ENCODE results near the gene RTN4RL1.

RTN4RL1 gene

DNA sequence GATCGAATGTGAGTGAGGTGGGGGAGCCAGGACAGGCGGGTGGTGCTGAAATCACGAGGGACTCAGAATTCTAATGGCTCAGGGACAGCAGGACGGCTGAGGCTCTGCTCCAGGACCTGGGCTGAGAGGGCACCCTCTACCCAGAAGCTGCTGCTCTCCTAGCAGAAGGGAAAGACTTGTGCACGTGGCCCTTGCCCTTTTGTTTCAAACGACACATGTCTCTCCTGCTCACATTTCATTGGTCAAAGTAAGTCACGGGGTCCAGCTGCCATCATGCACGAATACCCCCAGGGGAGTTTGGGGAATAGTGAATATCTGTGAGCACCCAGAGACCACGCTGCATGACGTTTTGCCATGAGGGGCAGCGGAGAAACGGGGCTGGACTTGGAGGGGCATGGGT lies 73.2 kb downstream of the RTN4RL1 start:
- no peak for DNase-seq (ENCODE audit: low read depth in 1 of 2, low spot score in 1 of 2)

DNA sequence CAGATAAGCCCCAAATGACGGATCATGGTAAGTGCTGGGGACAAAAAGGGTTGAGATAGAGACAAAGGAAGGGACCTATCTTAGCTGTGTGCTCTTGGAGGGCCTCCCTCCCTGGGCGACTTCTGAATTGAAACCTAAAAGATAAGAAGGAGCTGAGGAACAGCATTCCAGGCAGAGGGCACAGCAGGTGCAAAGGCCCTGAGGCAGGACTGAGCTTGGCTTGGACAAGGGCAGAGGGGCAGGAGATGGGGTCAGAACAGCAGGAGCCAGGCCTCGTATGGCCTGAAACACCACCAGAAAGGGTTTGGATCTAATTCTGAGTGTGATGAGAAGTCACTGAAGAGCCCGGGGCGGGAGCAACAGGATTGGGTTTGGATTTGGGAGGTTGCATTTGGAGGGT lies 75.4 kb downstream of the RTN4RL1 start:
- no peak for DNase-seq (ENCODE audit: low read depth in 1 of 2, low spot score in 1 of 2)

DNA sequence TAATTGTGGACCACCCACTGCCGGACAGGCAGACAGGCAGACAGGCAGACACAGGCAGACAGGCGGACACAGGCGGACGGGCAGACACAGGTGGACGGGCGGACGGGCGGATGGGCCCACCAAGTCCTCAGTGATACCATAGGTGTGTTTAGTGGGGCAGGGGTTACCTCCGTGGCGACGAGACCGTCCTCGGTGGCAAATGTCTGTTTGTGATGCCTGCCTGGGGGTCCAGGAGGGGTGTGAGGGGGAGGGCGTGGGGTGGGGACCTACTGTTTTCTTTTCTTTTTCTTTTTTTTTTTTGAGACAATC lies 76.7 kb downstream of the RTN4RL1 start:
- DNase-seq (ENCODE audit: low read depth in 1 of 2, low spot score in 1 of 2), result no peak

DNA sequence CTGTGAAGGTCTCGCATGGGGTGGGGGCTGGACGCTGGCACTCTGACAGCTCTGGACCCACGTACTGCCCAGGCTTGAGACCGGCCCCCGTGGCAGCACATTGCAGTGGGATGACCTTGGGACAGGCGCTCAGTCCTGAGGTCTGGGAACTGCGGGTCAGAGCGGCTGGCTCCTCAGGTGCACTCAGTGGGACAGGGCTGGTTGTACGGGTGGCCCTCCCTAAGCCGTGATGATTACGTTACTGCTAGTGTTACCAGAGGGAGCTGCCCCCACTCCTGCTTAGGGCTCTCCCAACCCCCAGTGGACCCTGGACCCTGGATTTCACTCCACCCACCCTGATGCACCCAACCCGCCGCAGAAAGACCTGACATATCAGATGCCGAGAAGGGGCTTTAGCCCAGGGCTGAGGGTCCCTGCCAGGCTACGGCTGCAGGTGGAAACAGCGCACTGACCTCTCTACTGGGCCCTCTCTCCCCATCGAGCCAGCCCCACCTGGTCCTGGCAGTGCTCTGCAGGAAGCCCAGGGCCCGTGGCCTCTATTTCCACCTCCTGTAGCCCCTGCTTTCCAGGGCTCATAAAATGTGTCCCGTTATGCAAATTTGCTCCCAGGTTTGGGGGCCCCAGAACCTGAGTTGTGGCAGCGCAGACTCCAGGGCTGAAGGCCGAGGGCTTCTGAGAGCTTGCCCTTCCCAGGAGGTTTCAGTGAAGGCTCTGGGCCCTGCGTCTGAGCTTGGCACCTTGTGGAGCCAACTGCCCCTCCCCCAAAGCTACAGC lies 77.2 kb downstream of the RTN4RL1 start:
- no peak for DNase-seq (ENCODE audit: low read depth in 1 of 2, low spot score in 1 of 2)

DNA sequence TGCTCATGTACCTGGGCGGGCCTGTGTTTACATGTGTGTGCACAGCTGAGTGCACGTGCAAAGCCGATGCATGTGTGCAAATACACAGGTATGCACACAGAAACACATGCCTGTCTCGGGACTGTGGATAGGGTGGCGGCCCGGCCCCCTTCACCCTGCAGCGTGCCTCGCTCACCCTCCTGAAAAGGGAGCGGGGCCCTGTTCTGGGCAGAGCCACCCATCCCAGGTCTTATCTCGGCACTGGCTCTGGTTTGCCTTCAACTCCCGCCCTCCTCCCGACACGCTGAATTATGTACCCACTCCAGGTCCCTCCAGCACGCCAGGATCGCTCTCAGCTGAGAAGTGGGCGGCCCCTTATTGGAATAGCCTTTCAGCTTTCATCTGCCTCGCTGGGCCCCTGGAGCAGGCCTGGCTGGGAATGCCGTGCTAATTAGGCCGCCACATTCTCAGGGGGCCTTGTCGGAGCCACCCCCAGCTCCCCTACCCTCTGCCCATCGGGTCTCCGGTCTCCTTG lies 77.8 kb downstream of the RTN4RL1 start:
- no peak for DNase-seq (ENCODE audit: low read depth in 1 of 2, low spot score in 1 of 2)

DNA sequence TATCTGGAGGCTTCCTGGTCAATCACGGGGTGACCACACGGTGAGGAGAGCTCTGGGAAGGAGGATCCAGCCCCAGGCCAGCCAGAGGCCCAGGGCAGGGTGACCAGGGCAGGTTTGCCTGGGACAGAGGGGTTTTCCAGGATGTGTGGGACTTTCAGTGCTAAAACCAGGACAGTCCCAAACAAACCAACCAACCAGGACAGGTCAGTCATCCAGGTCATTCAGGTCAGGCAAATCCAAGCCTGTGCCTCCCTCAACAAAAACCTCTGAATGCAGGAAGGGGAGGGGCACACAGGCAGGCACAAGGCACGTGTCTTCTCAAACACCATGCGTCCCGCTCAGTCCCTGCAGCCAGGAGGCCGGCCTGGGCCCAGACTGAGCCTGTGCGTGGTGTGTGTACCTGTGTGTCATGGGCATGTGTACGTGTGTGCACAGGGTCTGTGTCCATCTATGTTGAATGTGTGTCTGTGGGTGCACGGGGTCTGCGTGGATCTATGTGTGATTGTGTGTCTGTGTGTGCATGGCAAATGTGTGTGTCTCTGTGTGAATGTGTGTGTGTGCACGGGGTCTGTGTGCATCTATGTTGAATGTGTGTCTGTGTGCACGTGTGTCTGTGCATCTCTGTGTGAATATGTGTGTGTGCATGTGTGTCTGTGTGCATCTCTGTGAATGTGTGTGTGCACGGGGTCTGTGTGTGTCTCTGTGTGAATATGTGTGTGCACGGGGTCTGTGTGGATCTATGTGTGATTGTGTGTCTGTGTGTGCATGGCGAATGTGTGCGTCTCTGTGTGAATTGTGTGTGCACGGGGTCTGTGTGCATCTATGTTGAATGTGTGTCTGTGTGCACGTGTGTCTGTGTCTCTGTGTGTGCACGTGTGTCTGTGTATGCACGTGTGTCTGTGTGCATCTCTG lies 78.9 kb downstream of the RTN4RL1 start:
- no peak for DNase-seq (ENCODE audit: low read depth in 1 of 2, low spot score in 1 of 2)

DNA sequence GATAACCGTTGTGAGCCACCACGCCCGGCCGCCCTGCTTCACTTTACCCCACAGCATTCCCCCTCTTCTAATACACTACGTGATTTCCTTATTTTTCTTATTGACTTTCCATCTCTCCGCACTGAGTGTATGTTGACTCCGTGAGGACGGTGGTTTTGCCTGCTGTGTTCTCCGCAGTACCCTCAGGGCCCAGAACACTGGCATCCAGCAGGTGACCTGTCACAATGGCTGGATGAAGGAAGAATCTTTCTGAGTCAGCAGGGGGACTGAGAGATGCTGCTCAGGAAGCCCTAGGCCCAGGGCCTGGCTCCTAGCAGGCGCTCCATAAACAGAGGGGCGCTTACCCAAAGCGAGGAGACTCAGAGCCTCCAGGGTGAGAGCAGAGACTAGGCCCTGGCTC lies 79.5 kb downstream of the RTN4RL1 start:
- DNase-seq (ENCODE audit: low read depth in 1 of 2, low spot score in 1 of 2), result no peak

DNA sequence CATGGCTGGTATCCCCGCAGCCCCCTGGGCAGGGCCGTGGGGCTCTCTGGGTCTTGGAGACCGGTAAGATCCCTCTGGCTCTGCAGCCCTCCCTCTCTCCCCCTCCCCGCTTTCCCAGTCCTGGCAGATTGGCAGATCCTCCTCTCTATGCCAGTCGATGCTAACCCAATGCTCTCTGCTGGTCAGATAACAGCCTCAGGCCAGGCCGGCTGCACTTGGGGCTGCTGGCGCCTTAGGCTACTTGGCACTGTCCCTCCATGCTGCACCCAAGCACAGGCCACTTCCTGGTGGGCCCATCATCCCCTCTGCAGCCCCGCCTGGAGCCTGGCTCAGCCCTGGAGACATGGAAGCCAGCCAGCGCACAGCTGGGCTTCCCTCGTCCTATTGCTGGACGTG lies 81.7 kb downstream of the RTN4RL1 start:
- no peak for DNase-seq (ENCODE audit: low read depth in 1 of 2, low spot score in 1 of 2)

DNA sequence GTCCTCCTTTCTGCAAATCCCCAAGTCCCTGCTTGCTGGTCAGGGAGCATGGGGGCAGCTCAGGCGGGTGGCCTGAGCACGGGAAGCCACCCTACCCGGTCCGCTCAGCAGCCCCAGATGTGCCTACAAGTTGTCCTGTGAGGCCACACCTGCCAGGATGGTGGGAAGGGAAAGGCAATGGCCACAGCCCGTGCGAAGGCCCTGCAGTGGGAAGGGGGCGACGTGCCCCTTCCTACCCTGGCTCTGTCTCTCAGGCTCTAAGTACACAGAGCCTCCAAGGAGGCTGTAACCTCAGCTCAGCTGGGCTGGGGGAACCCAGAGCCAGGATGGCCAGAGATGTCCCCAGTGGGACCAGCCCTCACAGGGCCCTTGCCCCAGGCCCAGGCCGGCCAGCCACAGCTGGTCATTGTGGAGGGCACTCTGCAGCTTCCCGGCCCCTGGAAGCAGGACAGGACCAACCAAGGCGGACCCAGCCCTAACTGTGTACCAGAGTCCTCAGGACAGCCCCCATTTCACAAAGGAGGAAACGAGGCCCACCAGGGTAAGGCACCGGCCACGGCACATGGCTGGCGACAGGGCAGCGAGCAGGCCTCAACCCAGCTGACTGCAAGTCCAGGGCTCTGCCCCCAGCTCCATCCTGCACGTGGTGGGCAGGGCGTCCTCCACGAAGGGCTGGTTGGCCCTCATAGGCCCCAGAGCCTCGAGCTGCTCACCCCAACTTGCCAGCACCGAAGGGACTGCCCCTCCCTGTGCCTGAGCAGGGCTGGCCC lies 82.3 kb downstream of the RTN4RL1 start:
- no peak for DNase-seq (ENCODE audit: low read depth in 1 of 2, low spot score in 1 of 2)

DNA sequence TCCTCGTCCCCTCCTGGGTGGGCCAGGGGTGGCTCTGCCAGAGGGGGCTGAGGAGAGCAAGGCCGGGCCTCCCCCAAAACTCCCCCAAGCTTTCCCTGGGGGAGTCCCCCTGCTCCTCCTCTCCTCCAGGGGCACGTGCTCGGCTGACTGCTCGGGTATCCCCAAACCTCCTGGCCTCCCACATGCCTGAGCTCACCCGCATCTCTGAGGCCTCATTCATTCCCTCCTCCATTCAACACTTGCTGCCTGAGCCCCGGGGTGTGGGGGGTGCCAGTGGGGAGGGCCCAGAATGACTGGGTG lies 83.1 kb downstream of the RTN4RL1 start:
- no peak for DNase-seq (ENCODE audit: low read depth in 1 of 2, low spot score in 1 of 2)

DNA sequence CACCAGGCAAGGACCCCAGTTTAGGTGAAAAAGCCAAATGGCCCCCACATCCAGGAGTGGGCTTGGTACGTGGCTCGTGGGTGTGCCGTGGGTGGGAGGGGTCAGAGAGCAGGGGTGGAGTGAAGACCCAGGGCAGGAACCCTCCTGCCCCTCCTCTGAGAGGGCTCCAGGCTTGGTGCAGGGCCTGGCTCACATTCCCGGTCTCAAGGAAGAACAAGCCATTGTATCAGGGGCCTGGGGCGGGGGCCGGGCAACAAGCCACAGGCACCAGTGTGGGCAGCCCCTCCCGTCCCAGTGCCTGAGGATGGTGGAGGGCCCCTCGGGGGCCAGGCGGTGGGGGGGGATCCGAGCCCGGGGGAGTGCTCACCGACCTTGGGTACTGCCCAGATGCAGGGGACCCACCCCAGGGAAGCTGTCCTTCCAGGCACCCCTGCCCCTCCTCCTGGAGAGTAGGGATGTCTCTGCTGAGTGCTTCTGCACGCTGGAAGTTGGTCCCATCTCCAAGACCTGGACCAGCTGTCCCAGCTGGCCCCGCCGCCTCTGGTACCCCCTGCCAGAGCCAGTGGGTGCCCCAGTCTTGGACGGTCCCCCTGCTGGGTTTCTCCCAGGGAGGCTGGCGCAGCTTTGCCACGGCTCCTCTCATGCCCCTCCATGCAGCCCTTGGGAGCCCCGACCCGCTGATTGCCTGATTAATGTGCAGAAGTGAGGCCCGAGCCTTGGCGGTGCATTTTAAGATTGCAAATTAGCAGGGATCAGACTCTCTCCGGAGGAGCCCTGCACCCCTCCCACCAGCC lies 83.7 kb downstream of the RTN4RL1 start:
- no peak for DNase-seq (ENCODE audit: low read depth in 1 of 2, low spot score in 1 of 2)

DNA sequence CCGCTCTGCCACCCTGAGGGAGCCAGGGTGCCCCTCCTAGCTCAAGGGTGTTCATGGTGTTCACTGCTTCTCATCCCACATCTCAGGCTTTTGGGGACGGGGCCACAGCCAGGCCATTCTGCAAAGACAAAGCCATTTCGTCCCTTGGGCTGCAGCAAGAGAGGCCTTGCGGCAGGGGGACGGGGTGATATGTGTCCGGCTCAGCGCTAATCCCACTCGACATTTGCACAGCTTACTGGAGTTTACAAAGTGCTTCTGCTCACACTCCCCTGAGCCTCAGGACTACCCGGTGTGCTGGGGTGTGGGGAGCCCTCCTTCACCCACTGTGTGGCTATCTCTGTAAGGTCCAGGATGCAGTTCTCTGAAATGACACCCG lies 84.3 kb downstream of the RTN4RL1 start:
- DNase-seq (ENCODE audit: low read depth in 1 of 2, low spot score in 1 of 2), result no peak

DNA sequence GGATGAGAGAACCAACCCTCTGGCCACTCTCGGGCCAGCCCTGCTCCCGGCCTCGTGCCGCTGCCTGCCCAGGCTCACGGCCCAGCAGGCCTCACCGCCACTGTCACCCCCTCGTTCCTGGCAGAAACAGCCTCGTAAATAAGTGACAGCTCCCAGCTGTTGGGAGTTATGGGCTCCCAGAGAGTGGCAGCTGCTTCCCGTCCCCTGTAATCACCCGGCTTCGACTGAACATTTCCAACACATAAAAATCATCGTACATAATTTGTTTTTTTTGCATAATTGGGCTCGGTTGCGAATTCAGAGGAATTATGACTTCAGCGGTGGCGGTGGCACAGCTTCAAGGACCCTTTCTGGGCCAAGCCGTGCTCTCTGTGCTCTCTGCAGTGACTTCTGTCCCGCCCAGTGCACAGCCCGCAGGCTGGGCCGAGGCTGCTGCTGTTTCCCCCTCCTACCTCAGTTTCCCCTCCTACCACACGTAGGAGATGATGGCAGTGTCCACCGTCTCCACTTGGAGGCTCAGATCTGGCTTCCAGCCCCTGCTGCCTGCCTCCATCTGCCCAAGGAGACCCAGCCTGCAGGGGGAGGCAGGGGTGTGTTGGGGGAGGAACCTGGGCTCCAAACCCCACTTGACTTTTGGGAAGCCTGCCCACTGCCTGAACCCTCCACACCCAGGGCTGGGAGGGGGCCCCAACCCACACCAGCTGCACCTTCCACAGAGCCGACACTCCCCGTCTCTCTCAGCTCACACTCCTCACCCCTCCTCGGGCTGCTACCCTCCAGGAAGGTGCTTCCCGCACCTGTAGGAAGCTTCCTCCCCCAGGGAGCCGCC lies 84.9 kb downstream of the RTN4RL1 start:
- DNase-seq (ENCODE audit: low read depth in 1 of 2, low spot score in 1 of 2), result no peak

DNA sequence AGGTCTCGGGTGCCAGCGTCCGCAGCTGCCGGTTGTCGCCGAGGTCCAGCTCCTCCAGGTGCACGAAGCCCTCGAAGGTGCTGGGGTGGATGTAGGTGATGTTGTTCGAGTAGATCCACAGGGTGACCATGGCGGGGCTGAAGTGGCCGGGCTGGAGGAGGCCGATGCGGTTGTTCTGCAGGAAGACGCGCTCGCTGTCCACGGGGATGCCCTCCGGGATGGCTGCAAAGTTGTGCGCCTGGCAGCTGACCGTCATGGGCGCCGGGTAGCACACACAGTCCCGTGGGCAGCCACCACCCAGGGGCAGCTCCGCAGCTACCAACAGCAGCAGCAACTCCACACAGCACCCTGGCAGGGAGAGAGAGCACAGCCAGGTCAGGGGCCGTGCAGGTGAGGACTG lies 87.7 kb downstream of the RTN4RL1 start:
- no peak for DNase-seq (ENCODE audit: low read depth in 1 of 2, low spot score in 1 of 2)

DNA sequence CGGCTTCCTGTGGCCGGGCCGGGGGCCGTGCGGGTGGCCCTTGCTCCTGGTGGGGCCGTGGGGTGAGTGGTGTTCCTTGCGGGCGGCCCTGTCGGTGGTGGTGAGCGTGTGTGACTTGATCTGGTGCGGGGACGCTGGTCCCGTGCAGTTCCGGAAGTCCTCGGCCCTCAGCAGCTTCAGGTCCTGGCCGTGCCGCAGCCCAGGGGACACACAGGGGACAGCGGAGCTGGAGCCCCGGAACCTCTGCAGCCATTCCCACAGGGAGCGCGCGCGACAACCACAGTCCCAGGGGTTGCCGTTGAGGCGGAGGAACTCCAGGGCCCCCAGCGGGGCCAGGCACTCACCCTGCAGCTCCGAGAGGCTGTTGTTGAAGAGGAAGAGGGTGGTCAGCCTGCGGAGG lies 88.4 kb downstream of the RTN4RL1 start:
- no peak for DNase-seq (ENCODE audit: low read depth in 1 of 2, low spot score in 1 of 2)

DNA sequence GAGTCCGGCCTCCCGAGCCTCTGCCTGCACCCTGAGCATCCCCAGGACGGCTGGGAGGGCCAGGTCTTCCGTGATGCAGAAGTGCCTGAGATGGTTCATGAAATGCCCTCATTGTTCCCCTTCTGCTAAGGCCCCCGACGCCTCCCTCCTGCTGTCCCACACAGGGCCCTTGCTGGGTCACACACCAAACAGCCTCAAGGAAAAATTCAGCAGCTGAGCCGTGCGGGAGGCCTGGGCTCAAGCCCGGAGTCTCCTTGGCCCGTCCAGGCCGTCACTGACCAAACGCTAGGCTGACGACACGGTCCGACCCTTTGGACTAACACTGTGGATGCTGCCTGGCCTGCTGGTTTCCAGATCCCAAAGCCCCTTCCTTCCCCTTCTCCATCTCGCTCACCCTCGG lies 90.2 kb downstream of the RTN4RL1 start:
- no peak for DNase-seq (ENCODE audit: low read depth in 1 of 2, low spot score in 1 of 2)

DNA sequence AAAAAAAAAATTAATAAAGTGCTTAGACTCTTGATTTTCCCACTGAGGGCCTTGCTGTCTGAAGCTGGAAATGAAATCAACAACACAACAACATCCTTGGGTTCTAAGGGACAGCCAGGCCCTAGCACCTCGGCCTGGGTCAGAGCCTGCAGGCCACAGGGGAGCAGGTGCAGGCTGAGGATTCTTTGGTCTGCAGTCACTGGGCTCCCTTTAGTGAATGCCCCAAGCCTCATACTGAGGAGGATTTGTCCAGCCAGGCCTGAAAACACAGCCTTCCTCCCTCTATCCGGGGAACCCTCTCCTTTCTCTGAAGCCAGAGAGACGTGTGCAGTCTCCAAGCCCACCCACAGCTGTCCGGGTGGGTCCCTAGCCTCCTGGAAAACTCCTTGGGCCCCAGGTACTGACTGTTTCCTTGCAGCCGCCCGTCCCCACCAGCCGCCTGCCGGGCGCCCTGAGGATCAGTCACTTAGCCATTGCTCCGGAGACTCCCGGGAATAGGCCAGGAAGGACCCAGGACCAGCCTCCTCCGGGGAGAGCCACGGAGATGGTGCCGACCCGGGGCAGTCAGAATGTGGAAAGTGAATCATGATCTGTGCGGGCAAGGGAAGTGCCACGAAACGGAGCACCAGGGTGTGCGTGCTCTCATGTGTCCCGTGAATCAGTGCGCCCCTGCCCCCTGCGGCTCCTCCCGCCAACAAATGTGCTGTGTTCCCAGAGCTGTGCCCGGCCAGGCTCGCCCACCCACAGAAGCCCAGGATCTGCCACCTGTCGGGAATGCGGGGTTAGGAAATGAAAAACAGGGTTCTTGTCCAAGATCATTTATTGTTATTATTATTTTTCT lies 91.0 kb downstream of the RTN4RL1 start:
- no peak for DNase-seq (ENCODE audit: low read depth in 1 of 2, low spot score in 1 of 2)

DNA sequence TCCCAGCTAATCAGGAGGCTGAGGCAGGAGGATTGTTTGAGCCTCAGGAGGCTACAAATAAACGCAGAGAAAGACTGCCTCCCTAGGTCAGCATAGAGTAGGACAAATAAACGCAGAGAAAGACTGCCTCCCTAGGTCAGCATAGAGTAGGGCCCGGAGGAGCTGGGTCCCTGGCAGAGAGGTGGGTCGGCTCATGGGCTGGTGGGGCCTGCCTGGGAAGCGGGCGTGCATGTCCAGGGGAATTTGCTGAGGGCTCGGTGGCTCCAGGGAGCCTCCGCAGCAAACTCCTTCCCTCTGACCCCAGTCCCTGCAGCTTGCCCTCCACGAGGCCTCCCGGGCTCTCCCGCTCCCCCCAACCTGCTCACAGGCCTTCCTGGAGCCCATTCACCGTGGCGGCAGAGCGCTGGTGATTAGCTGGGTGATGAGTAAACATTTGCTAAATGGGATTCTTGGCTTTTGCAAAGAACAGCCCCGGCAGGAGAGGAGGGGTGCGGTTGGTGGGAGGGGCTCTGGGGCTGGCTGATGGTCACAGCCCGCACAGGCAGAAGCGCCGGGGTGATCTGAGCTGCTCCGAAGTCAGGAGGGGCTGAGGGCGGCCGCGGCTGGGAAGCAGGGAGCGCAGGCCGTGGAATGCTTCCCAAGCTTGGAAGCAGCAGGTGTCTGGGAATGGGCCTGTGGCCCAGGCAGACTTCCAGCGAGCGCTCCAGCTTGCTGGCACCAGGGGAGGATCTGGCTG lies 93.1 kb downstream of the RTN4RL1 start:
- no peak for DNase-seq (ENCODE audit: low read depth in 1 of 2, low spot score in 1 of 2)

DNA sequence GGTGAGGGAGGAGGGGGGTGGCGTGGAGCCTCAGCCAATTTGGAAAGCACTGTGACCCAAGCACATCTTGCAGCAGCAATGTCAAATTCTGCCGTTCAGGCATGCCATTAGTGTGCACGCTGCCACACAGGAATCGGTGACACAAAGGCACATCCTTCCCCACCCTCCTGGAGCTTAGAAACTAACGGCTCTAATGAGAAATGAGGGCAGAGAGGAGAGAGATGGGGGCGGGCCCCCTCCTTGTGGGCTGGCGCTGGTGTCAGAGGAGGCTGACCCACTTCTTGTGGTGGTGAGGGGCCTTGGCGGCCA lies 94.8 kb downstream of the RTN4RL1 start:
- no peak for DNase-seq (ENCODE audit: low read depth in 1 of 2, low spot score in 1 of 2)
